ENCODE measurements around the gene CCR3.

The CCR3 gene

GRCh38 chr3:46271209-46271745 is 29.0 kb downstream of the CCR3 start:
- no peak for DNase-seq (ENCODE audit: low read depth, low spot score)
- no peak overlapping the region for H3K4me3 ChIP-seq
- no peak overlapping the region for H3K27ac ChIP-seq
- TF ChIP-seq EZH2 (IDR thresholded peaks at IDR 0.05) (no peak), FOXP2 (optimal IDR thresholded peaks at IDR 0.05; ENCODE audit: control extremely low read depth, extremely low read length, insufficient read depth) (no peak), POLR2AphosphoS5 (IDR thresholded peaks at IDR 0.05; ENCODE audit: borderline replicate concordance, low read depth, low read length) (no peak)
- no peak overlapping the region for H3K9ac ChIP-seq (ENCODE audit: insufficient read length)
- H3K36me3 ChIP-seq (ENCODE audit: insufficient read depth, low read length) = no peaks in the 10 kb centered on the region
- H3K9me3 ChIP-seq (ENCODE audit: low read depth, low read length) = no peaks in the 10 kb centered on the region

DNA sequence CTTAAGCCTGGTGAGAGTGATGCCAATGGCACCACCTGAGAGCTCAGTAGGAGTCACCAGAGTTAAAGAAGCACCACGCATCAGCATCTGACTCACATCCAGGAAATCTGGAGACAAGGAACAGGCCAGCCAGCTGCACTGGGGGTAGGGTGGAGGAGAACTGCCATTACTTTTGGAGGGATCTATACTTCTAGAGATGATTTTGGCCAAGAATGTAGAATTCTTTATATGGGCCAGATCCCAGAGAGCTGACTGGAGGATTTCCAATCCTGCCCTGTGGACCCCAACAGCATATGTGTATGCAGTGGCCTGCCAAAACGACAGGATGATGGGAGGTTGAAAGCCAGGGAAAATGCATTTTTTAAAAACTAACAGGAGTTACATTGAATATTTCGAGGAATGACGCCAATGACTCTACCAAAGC is 29.8 kb downstream of the CCR3 start:
- TF ChIP-seq POLR2AphosphoS5 (IDR thresholded peaks at IDR 0.05; ENCODE audit: borderline replicate concordance, low read depth, low read length) (no peak), FOXP2 (optimal IDR thresholded peaks at IDR 0.05; ENCODE audit: control extremely low read depth, extremely low read length, insufficient read depth) (no peak), EZH2 (IDR thresholded peaks at IDR 0.05) (no peak)
- no peak for DNase-seq (ENCODE audit: low read depth, low spot score)
- Histone ChIP-seq H3K36me3 (ENCODE audit: insufficient read depth, low read length) (no peaks in the 10 kb centered on the region), H3K9ac (ENCODE audit: insufficient read length) (no peak overlapping the region), H3K9me3 (ENCODE audit: low read depth, low read length) (no peaks in the 10 kb centered on the region), H3K27ac (no peak overlapping the region), H3K4me3 (no peak overlapping the region)

- Histone ChIP-seq H3K9me3 (ENCODE audit: low read depth, low read length) (no peaks in the 10 kb centered on the region), H3K4me3 (no peak overlapping the region), H3K36me3 (ENCODE audit: insufficient read depth, low read length) (no peaks in the 10 kb centered on the region), H3K27ac (no peak overlapping the region), H3K9ac (ENCODE audit: insufficient read length) (no peak overlapping the region)
- TF ChIP-seq FOXP2 (optimal IDR thresholded peaks at IDR 0.05; ENCODE audit: control extremely low read depth, extremely low read length, insufficient read depth) (no peak), EZH2 (IDR thresholded peaks at IDR 0.05) (no peak), POLR2AphosphoS5 (IDR thresholded peaks at IDR 0.05; ENCODE audit: borderline replicate concordance, low read depth, low read length) (no peak)
- DNase-seq (ENCODE audit: low read depth, low spot score) = no peak
These were observed 34.3 kb downstream of the CCR3 start for GRCh38 chr3:46276497-46277099.

- Histone ChIP-seq H3K27ac (no peak overlapping the region), H3K9me3 (ENCODE audit: low read depth, low read length) (no peaks in the 10 kb centered on the region)
- TF ChIP-seq FOXP2 (optimal IDR thresholded peaks at IDR 0.05; ENCODE audit: control extremely low read depth, extremely low read length, insufficient read depth) (no peak), POLR2AphosphoS5 (IDR thresholded peaks at IDR 0.05; ENCODE audit: borderline replicate concordance, low read depth, low read length) (no peak), EZH2 (IDR thresholded peaks at IDR 0.05) (no peak)
These were observed 35.2 kb downstream of the CCR3 start for GRCh38 chr3:46277476-46277875.

GRCh38 chr3:46278816-46279672 is 36.8 kb downstream of the CCR3 start:
- no peak overlapping the region for H3K9ac ChIP-seq (ENCODE audit: insufficient read length)
- DNase-seq (ENCODE audit: low read depth, low spot score) = no peak
- no peak overlapping the region for H3K4me3 ChIP-seq
- H3K36me3 ChIP-seq (ENCODE audit: insufficient read depth, low read length) = no peaks in the 10 kb centered on the region
- no peak overlapping the region for H3K27ac ChIP-seq
- no peaks in the 10 kb centered on the region for H3K9me3 ChIP-seq (ENCODE audit: low read depth, low read length)
- TF ChIP-seq EZH2 (IDR thresholded peaks at IDR 0.05) (no peak), FOXP2 (optimal IDR thresholded peaks at IDR 0.05; ENCODE audit: control extremely low read depth, extremely low read length, insufficient read depth) (no peak), POLR2AphosphoS5 (IDR thresholded peaks at IDR 0.05; ENCODE audit: borderline replicate concordance, low read depth, low read length) (no peak)

More at GRCh38 chr3:46277476-46277875, 35.2 kb downstream of the CCR3 start:
- Histone ChIP-seq H3K4me3 (no peak overlapping the region), H3K9ac (ENCODE audit: insufficient read length) (no peak overlapping the region), H3K36me3 (ENCODE audit: insufficient read depth, low read length) (no peaks in the 10 kb centered on the region)
- DNase-seq (ENCODE audit: low read depth, low spot score) = no peak

DNA sequence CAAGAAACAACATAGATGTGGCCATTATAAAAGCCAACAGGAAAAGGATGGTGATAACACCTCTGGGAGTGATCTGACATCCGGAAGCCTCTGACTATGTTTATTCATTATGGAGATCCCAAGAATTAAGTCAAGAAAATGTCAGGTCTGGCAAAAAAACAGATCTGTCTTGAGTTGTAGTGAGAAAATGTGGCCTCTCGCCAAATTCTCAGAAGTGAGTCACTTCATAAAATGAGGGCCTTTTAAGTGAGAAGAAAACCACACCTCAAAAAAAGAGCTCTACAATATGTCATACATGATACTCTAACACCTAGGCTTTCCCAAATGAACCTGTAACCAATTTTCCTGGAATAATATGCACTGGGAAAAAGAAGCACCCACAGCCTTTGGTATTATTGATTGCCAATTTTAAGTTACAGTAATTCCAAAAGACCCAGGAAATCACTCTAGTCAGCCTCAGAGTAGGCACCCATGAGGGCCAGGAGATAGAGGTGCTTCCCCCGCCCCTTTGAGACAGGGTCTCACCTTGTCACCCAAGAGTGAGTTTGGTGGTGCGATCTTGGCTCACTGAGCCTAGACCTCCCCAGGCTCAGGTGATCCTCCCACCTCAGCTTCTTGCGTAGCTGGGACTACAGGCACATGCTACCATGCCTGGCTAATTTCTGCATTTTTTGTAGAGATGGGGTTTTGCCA is 38.0 kb downstream of the CCR3 start:
- H3K9me3 ChIP-seq (ENCODE audit: low read depth, low read length) = no peaks in the 10 kb centered on the region
- no peak for TF ChIP-seq POLR2AphosphoS5 (IDR thresholded peaks at IDR 0.05; ENCODE audit: borderline replicate concordance, low read depth, low read length)
- TF ChIP-seq FOXP2 (optimal IDR thresholded peaks at IDR 0.05; ENCODE audit: control extremely low read depth, extremely low read length, insufficient read depth) = no peak
- no peak for TF ChIP-seq EZH2 (IDR thresholded peaks at IDR 0.05)
- no peak overlapping the region for H3K4me3 ChIP-seq
- no peak overlapping the region for H3K9ac ChIP-seq (ENCODE audit: insufficient read length)
- no peak overlapping the region for H3K27ac ChIP-seq
- no peaks in the 10 kb centered on the region for H3K36me3 ChIP-seq (ENCODE audit: insufficient read depth, low read length)
- DNase-seq (ENCODE audit: low read depth, low spot score) = no peak

- no peak for DNase-seq (ENCODE audit: low read depth, low spot score)
- no peak overlapping the region for H3K9ac ChIP-seq (ENCODE audit: insufficient read length)
- H3K4me3 ChIP-seq = no peak overlapping the region
- H3K27ac ChIP-seq = no peak overlapping the region
- no peaks in the 10 kb centered on the region for H3K9me3 ChIP-seq (ENCODE audit: low read depth, low read length)
- H3K36me3 ChIP-seq (ENCODE audit: insufficient read depth, low read length) = no peaks in the 10 kb centered on the region
- no peak for TF ChIP-seq FOXP2 (optimal IDR thresholded peaks at IDR 0.05; ENCODE audit: control extremely low read depth, extremely low read length, insufficient read depth)
- no peak for TF ChIP-seq POLR2AphosphoS5 (IDR thresholded peaks at IDR 0.05; ENCODE audit: borderline replicate concordance, low read depth, low read length)
- TF ChIP-seq EZH2 (IDR thresholded peaks at IDR 0.05) = no peak
These were observed 39.3 kb downstream of the CCR3 start for GRCh38 chr3:46281551-46281950.

DNA sequence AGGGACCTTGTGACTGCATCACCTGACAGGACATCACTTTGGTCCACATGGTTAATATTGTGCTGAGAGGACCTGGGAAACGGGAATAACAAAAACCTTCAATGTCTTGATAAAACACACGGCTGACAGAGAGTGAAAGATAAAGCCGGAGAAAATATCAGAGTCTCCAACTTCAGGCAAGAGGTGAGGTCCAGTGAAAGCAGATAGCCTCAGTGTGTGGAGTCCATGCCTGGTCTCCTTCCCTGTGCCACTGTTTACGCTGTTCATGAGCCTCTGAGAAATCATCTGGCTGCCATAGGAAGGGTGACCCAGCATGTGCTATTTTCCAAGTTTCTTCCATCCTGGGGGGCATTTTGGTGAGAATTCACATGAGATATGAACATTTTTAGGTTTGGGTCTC is 39.8 kb downstream of the CCR3 start:
- DNase-seq (ENCODE audit: low read depth, low spot score) = no peak
- TF ChIP-seq EZH2 (IDR thresholded peaks at IDR 0.05) (no peak), POLR2AphosphoS5 (IDR thresholded peaks at IDR 0.05; ENCODE audit: borderline replicate concordance, low read depth, low read length) (no peak), FOXP2 (optimal IDR thresholded peaks at IDR 0.05; ENCODE audit: control extremely low read depth, extremely low read length, insufficient read depth) (no peak)

More for the DNA sequence above, 39.8 kb downstream of the CCR3 start:
- no peak overlapping the region for H3K27ac ChIP-seq
- H3K9me3 ChIP-seq (ENCODE audit: low read depth, low read length) = no peaks in the 10 kb centered on the region
- no peak overlapping the region for H3K9ac ChIP-seq (ENCODE audit: insufficient read length)
- H3K36me3 ChIP-seq (ENCODE audit: insufficient read depth, low read length) = no peaks in the 10 kb centered on the region
- no peak overlapping the region for H3K4me3 ChIP-seq
